HG02973 (cell line): Measurements from ENCODE around the gene CPNE1.
A peak's percentile ranks its signal among the peaks of the same experiment; 100 is the strongest.
"Not testable (repeated sequence)": the region's sequence is repeated elsewhere in the genome, so short reads cannot be mapped to it uniquely, and the experiment has no call there.

Source experiments
- ATAC-seq: cut with Tn5 transposase; IDR thresholded peaks from one replicate; pipeline ENCODE4 v1.9.1; 2021; ENCODE audit warnings: moderate library complexity; ENCODE audit not compliant: unreplicated experiment

Gene CPNE1

DNA sequence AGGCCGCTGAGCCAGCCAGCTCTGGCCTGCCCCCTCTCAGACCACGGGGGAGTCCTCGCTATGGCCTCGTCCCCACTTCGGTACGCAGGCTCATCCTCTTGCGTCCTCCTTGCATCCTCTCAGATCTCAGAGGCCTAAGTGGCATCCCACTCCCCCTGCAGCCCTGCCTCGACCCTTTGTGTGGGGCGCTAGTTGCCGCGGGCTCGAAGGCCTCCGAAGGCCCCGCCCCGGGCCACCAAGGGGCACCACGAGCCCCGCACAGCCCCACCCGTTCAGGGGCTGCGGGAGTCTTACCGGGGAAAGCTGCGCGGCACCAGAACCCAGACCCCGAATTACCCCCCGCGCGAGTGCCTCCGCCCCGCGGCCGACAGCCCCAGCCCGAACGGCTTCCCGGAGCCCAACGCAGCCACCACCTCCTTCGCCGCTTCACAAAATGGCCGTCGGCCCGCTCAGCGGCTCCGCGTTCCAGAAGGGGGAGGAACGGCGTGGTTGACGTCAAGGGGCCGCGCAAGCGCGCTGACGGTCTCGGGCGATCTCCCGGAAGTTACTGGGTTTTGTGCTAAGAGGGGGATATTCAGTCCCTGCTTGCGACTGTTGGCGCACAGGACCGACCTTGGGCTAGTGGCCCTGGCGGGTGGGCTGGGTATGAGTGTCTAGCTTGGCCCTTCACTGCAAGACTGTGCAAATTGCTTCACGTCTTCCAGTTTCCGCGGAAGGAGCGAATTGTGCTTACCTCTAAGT is at the start of gene CPNE1, which contains the start of gene RBM12:
CPNE1 (minus strand) TSS at position 435 of the 741 bp plus-strand sequence. CDS start 31,977 bp downstream, outside the sequence.
RBM12 (minus strand) TSS at position 435 of the 741 bp plus-strand sequence. CDS start 9,578 bp downstream, outside the sequence.
- peak; percentile 62 for ATAC-seq

- no peak for ATAC-seq
These were observed 49.4 kb upstream of the CPNE1 start for GRCh38 chr20:35714127-35714526.

- not testable (repeated sequence) for ATAC-seq
These were observed 48.4 kb upstream of the CPNE1 start for GRCh38 chr20:35713120-35713519.

DNA sequence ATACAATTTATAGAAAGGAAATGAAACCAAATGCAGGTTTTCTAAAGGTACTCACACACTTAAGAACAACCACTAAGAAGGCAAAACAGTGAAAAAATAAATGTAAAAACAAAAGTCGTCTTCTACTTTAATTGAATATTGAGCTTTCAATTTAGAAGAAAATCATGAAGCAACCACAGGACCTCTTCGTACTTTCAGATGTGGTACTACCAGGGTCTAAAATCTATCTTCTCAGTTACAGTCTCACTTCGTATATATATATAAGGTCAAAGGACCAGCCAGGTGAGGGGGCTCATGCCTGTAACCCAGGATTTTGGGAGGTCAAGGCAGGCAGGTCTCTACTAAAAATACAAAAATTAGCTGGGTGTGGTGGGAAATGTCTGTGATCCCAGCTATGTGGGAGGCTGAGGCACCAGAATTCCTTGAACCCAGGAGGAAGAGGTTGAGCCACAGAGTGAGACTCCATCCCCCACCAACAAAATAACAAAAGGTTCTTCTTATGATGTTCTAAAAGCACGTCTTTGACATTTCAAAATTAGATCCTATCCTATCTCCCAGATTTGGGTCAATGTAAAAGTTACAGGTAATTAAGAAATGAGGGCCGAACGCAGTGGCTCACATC is 47.0 kb upstream of the CPNE1 start:
- no peak for ATAC-seq

DNA sequence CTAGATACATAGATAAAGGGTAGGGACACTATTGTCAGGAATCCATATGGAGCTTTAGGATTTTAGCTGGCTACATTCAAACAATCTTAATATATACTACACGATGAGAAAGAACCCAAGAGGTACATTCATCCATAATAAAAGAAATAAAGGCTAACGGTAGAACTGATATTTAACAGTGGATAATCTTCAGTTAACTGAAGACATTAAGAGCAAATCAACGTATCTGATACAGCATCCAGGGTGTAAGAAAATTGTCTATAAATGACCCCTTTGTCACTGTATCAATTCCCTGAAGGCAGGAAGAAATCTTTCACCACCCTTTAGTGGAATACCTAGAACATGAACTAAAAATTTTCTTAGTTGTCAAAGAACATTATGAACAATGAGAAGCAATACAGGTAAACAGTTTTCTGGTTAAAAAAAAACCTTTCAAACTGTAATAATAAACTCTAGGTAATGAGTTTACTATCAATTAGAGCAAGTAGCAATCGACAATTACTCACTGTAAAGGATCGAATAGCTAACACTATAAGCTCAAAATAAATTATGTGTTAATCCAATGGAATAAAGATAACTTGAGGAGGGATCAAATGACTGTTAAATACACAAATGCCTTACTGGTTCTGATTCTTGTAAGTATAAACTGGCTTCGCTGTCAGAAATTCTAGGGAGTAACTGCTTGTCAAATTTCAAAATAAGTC is 46.3 kb upstream of the CPNE1 start:
- ATAC-seq, result no peak

DNA sequence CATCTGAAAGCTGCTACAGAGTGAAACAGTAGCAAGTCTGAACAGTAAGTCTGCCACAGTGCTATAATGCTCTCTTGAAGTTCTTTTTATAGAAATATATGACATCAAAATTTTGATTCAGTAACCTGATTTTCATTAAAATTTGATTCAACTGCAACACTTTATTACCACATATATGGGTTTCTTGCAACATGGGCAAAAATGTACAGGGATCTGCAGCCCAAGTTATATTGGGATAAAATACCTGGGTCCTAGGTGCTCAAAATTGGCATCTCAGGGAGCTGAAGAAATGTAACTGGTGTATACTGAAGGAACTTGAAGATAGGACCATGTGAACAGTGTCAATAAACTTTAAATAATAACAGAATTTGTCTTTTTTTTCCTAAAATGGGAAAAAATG is 45.3 kb upstream of the CPNE1 start:
- ATAC-seq, result no peak

- ATAC-seq, result no peak
These were observed 44.6 kb upstream of the CPNE1 start for GRCh38 chr20:35709259-35709658.

- ATAC-seq, result no peak
These were observed 43.8 kb upstream of the CPNE1 start for GRCh38 chr20:35708502-35708901.

DNA sequence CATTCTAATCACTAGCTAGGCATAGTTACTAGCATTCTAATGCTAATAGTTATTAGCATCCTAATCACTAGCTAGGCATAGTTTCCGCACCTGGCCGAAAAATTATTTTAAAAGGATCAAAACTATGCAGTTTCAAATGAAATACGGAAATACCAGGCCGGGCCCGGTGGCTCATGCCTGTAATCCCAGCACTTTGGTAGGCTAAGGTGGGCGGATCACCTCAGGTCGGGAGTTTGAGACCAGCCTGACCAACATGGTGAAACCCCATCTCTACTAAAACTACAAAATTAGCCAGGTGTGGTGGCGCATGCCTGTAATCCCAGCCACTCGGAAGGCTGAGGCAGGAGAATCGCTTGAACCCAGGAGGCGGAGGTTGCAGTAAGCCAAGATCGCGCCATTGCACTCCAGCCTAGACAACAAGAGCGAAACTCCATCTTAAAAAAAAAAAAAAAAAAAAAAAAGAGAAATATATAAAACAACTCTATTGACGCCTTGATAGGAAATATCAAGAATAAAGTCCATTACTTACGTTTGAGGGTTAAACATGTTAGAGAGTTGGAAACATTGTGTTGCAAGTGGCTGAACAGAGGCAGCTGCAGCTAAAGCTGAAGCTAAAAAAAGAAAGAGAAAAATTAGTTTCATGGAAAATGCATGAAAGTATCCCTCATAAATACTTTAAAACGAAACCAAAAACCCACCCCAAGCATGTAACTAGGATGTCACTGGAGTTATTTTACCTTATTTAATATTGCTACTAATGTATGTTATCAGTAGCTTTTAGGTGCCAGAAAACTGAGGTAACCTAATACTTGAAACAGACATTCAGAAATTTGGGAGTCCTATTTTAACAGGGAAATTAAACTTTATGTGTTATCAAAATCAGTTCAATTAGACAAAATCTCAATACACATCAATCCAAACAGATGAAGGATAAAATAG is 42.2 kb upstream of the CPNE1 start:
- ATAC-seq, result not testable (repeated sequence)

GRCh38 chr20:35705894-35706293 is 41.2 kb upstream of the CPNE1 start:
- not testable (repeated sequence) for ATAC-seq

DNA sequence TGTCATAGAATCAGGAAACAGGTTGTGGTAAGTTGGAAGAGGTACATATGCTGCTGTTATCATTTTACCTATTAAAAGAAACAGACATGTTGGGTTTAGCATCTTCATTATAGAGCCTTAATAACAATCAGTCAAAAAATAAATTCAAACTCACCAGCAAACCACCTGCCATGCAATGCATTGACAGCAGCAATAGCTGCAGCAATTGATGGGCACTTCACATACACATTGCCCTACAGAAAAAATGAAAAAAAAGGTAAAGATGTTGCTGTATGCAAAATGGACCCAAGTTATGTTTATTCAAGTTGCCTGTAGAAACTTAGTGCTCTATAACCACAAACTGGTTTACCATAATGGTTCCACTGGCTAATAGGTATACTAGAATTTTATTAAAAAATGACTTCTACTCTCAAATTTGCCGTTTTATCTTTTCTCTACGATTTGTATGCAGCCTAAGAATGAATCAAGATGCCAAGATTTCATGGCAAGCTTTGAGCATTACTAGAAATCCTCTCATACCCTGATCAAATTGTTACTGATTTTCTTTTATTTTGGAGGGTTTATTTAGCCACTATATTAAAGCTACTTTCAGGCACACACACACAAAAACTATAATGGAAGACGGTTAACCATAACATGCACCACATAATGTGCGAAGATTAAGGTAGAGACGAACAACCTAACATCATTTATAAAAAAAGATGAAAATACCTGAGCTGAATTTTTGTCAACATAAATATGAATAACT is 40.0 kb upstream of the CPNE1 start:
- ATAC-seq, result no peak

DNA sequence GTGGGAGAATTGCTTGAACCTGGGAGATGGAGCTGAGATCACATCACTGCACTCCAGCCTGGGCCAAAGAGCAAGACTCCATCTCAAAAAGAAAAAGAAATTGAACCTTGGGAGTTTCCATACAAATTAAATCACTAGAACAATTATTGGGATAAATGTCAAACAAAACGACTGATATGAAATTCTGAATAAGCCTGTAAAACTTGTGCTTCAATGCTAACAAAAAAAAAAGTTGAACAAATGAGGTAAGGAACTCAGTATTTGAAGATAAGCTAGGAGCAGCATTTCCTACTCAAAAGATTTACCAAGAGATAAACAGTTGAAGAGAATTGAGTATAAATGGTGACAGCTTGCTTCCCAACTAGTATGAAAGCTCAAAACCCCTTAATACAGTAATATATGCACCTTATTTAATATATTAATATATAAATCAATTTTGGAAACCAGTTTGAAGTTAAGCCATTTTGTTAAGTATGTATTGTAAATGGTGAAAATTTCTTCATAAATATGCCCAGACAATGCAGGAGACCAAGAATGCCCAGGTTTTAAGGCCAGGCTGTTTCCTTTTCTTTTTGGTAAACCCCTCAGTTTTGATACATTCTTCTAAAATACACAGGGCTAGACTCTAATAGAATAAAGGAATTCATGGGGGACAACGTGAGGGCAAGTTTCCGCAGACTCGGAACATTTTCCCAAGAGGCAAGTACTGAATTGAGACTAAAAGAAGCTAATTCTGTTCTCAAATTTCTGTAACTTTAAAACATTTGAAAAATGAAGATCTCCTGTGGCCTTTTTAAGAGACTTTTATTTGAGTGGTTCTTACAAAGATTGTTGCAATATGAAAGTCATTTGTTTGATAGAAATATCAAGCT is 38.4 kb upstream of the CPNE1 start:
- no peak for ATAC-seq

GRCh38 chr20:35702051-35702823 is 37.5 kb upstream of the CPNE1 start:
- no peak for ATAC-seq

DNA sequence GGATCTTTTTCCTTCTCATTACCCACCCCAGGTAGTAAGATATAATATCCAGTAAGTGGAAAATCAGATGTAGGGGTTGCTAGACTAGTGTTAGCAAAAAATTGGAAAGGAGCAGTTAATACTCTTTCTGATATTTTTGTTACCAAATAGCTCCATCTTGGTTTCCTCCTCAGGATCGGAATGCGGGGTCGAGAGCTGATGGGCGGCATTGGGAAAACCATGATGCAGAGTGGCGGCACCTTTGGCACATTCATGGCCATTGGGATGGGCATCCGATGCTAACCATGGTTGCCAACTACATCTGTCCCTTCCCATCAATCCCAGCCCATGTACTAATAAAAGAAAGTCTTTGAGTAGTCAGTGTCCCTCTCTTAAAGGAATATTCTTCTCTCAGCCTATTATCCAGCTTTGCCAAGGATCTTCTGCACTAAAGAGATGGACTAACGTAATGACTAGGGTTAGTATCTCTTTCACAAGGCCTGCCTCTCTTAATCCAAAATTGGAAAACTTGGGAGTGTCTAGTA is 36.0 kb upstream of the CPNE1 start:
- ATAC-seq, result no peak

DNA sequence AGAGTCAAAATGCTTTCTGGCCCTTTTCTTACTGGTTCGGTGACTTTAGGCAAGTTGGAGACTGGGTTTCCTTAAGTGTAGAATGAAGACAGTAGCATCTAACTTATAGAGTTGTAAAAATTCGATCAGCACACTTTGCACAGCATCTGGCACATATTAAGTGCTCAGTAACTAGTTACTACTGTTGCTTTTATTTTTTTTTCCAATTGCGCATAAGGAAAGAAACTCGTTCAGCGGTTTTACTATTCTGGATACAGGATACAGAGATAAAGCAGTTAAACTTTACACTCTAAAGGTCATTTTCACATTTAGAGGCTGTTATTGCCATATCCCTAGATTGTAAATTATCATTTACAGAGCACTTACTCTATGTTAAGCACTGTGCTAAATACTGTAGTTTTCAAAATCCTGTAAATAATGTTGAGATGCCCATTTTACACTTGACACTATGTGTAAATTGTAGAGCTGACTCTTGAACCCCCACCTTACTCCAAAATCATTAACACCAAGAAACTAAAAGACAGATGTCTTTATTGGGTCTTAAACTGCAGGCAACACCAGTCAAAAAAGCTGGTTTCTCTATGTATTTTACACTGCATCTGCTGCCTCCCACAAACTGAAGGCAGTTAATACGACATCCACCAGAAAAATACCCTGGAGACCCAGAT is 35.4 kb upstream of the CPNE1 start:
- ATAC-seq, result no peak

DNA sequence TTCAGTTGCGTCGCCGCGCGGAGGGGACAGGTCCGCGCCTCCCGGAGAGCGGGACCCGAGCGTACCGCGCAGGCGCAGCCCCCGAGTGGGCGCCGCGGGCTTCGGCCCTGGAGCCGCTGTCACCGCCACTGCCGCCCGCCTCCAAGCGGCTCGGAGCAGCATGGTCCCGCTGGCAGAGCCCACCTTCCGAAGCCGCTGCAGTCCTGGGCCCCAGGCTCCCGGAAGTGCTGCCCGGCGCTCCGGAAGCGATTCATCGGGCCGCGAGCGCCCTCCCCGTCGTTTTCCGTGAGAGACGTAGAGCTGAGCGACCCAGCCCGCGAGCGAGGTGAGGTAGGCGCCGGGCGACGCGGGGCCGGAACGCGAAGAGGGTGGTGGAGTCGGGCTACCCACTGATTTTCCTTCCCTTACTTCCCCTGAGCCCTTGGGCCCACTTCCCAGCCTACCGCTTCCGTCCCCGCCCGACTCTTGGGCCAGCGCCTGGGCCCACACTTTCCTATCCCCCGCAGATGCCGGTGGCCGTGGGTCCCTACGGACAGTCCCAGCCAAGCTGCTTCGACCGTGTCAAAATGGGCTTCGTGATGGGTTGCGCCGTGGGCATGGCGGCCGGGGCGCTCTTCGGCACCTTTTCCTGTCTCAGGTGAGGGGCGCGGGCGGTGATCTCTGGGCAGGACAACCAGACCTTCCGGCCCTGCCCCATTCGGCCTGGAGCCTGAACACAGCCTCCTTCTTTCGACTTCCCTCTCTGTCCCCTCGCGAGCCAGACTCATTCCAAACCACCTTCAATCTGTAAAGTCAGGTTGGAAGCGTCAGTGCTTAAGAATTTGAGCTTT is 34.6 kb upstream of the CPNE1 start, which contains the start of the genes NFS1 and ROMO1:
NFS1 (minus strand) TSS at position 226 of the 830 bp plus-strand sequence; CDS start at position 162, 64 bp downstream.
ROMO1 (plus strand) TSS at position 279 of the 830 bp plus-strand sequence; CDS start at position 507, 228 bp downstream.
- peak; percentile 65 for ATAC-seq
